Frontal cortex (tissue), 4 donors: Measurements from ENCODE around the gene FAM219A. TPM values are rescaled to one million over a fixed set of nuclear protein-coding genes. Genes with fewer than 3 reads are reported as not detected.
"Not testable (repeated sequence)": the region's sequence is repeated elsewhere in the genome, so short reads cannot be mapped to it uniquely, and the experiment has no call there.

ENCODE experiments used
- DNase-seq, 2 donors: peaks; one replicate each; pipeline ENCODE4 v3.0.0; 2012; ENCODE audit warnings: low spot score in 2 of 2
- FAIRE-seq: peaks from 2 replicates; lab custom pipeline; 2012; peaks lifted over from hg19 to GRCh38; lab: Jason Lieb, UNC
- total RNA-seq: library from RNA; depleted of rRNA; stranded (reverse); fragments of >200 nt; gene quantifications from one replicate; pipeline ENCODE4 v1.2.3, GENCODE V29; 2014
- donor health status: control.
- donor health status: control.
- donor health status: control.

The FAM219A gene
- total RNA-seq, 1 donor from 2014 or later: 22.4 TPM

DNA sequence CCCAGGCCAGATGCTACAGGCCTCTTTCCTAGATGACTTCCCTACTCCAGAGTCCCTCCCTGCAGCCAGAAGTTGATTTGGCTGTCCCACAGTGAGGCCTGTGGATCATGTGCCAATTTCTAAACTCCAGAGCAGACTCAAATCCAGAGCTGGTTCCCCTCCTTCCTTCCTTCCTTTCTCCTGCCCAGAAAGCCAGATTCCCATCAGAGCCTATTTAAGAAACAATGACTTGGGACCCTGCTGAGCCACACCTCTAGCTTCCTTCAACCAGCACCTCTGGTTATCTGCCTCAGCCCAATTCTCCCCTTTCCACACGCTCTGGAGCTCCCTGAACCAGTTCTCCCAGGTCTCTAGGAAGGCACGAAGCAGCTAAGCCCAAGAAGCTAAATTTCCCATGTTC, 7.2 kb downstream of the FAM219A start:
- DNase-seq (no peak), FAIRE-seq (no peak)

DNA sequence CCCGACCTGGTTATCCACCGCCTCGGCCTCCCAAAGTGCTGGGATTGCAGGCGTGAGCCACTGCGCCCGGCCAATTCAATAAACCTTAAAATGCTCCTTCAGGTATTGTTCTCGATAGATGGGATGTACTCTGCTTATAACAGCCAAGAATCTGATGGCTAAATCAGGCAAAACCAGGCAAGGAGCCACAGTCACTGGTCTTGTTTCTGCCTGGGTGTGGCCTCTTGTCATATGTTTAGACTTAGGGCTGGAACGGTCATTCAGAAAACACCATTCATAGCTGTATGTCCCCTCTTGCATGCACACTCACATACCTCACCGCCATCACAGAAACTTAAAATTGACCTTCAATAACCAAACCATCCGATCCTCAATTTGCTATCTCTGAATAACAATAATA, 7.7 kb downstream of the FAM219A start:
- FAIRE-seq: no peak
- no peak for DNase-seq

DNA sequence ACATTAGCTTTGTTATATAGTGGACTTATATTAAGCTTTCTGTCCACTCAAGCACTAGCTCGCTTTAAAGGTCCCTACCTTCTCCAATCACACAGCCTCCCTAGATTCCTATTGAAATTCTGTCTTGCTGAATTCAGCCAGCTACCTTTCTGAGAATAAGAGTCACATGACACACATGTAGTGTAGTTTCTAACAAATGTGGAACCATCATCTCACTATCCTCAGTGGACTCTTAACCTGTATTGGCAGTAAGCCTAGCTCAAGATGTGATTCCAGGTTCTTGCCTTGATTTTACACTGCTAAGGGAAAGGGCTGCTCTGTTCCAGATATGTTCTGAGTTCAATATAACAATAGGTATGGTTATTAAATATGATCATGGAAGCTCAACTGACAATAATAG, 11.4 kb downstream of the FAM219A start:
- FAIRE-seq (no peak), DNase-seq (no peak)

DNA sequence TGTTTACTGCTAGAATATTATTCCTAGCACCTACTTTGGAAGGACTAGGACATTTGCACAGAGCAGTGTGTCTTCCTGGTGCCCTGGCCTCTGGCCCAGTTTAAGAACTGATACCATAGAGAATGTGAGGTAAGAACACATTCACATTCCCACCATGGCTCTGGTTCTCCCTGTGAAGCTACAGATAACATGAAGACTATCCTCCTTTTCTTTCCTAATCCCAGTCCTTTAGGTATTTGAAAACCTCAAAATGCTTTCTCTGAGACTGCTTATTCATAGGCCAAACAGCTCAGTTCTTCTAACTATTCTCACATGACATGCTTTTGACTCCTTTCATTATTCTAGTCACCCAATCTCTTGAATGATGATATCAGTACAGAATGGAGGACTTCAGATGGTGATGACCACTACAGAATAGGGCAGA, 11.9 kb downstream of the FAM219A start:
- DNase-seq (no peak), FAIRE-seq (no peak)

DNA sequence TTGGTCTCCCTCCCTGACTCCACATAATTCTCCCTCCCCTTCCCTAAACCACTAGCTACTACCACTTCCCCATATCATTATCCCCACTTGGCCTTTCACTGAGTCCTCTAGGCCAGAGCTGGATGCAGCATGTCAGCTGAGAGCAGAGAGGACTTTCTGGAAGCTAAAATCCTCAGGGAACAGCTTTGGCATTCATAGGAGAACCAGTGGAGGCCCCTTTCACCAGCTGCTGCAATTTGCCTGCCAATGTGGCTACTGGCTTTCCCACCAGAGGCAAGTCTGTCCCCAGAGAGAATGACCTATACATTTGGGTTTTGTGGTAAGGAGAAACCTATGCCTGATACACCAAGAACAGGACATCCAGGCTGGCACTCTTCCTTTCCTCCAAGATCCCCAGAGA, 14.4 kb downstream of the FAM219A start:
- DNase-seq (no peak), FAIRE-seq (no peak)

DNA sequence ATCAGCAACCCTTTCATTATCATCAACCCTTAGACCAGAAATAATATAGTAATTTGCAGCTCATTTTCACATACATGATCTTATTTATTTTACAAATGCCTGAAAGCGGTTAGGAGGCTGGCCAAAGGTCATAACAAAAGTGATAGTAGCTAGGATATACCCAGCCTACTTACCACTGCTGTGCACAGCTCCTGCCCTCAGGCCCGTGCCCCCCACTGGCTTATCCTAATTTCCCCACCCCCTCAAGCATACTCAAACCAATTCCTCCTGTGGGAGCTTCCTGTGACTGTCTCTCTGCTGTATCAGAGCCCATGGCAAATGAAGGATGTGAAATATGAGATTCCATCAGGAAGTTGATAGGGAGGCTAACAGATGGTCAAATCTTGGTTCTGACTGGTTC, 14.8 kb downstream of the FAM219A start:
- FAIRE-seq: no peak
- no peak for DNase-seq

DNA sequence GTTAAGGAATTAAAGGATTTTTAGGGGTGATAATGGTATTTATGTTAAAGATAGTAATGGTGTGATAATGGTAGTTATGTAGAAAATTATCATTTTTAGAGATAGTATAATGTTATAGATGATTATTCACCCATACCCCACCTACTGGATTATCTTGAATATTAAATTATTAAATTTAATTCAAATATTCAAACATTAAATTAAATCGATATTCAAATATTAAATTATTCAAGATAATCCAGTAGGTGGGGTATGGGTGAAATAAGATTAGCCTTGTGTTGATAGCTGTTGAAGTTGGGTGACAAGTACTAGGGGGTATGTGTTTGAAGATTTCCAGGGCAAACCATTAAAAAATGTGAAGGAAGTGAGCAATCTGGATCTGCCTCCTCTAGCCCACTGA, 15.6 kb downstream of the FAM219A start:
- no peak for DNase-seq
- FAIRE-seq: no peak

DNA sequence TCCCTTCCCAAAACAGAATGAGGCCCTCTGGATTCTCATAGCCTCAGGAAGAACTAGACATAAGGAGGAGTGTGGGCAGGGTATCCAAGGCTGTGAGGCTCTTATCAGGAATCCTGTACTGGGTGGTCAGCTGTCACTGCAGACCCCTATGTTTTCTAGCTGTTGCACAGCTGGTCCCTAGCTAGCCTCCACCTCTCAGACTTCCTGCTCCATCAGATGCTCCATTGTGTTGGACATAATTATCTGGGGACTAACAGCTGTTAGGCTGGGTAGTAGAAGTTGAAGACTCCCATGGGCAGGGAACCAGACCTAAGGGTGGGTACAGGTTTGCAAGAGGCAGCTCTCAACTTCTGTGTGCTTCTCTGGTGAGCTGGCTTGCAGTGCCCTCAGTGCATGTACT, 18.4 kb downstream of the FAM219A start:
- FAIRE-seq: no peak
- no peak for DNase-seq

DNA sequence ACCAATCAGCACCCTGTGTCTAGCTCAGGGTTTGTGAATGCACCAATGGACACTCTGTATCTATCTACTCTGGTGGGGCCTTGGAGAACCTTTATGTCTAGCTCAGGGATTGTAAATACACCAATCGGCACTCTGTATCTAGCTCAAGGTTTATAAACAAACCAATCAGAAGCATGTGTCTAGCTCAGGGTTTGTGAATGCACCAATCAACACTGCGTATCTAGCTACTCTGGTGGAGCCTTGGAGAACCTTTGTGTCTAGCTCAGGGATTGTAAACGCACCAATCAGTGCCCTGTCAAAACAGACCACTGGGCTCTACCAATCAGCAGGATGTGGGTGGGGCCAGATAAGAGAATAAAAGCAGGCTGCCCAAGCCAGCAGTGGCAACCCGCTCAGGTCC, 19.9 kb downstream of the FAM219A start:
- DNase-seq, FAIRE-seq: not testable (repeated sequence)

DNA sequence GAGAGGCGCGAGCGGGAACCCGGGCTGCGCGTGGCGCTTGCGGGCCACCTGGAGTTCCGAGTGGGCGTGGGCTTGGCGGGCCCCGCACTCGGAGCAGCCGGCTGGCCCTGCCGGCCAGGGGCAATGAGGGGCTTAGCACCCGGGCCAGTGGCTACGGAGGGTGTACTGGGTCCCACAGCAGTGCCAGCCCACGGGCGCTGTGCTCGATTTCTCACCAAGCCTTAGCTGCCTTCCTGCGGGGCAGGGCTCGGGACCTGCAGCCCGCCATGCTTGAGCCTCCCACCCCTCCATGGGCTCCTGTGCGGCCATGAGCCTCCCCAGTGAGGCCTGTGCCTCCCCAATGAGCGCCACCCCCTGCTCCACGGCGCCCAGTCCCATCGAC, 20.5 kb downstream of the FAM219A start:
- not testable (repeated sequence) for DNase-seq, FAIRE-seq

DNA sequence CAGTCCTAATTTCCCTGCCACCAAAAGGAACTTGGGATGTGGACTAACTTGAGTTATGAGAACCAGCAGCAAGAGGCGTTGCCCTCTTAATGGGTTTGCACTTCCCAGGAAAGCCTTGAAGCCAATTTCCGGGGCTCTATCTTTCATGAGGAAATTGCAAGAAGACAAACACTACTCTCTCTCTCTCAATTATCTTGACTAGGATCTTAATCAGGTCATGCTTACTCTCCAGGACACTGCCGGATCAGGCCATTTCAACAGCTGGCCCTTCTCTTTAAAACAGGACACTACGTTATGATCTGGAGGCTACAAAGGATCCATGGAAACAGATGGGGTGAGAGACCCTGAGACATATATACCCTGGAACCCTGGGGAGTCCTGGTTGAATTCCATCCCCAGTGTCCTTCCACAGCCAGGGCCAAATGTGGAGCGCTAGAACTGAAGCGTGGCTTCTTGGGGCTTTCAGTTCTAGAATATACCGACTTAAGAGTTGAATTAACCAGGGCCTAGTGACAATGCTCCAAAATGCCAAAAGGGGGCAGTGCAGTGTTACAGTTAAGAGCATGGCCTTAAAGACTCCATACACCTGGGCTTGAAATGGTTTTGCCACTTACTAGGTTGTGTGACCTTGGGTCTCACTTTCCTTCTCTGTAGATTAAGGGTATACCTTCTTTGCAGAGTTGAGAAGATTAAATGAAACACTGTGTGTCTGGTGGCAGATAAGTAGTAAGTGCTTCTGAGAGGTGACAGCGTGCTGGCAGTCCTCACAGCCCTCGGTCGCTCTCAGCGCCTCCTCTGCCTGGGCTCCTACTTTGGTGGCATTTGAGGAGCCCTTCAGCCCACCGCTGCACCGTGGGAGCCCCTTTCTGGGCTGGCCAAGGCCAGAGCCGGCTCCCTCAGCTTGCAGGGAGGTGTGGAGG, 21.1 kb downstream of the FAM219A start:
- FAIRE-seq (no peak), DNase-seq (peak; percentile 58 to 67)

DNA sequence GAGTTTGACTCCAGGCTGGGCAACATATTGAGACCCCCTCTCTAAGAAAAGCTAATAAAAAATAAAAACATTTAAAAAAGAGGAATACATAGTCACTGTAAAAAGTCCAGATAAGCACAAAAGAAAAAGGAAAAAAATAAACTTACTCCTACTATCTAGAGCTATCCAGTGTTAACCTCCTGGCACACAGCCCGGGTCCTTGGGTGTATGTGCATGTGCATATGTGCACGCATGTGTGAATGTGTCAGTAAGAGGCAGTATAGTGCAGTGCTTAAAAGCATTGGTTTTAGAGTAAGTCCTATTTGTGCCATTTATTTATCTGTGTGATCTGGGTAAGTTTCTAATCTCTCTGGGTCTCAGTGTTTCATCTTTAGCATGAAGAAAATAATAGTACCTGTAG, 26.7 kb downstream of the FAM219A start:
- DNase-seq (no peak), FAIRE-seq (no peak)

DNA sequence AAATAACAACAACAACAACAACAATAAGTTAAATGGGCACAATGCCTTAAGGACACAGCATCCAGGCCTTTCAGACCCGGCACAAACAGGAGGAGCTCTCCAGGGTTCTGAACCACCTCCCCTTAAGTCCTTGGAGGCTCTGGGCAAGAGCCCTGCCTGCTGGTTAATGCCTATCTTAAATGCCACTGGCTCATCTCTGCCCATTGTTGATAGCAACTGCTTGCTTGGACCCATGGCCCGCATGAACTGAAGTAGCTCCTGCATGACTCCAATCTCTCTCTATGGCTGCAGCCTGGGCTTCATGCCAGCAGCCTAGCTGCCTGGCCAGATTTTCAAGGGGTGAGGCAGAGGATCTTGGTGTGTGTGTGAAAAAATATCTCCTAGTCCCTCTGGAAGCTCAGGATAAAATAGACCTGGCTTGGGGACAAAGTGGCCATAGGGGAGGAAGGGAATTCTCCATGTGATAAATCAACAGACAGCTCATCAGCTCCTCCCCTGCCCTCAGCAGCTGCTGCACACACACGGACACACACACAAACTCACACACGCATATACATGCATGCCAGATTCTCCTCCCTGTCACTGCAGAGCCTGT, 27.4 kb downstream of the FAM219A start:
- no peak for FAIRE-seq
- DNase-seq: peak in 1 of 2 donors; percentile 47

DNA sequence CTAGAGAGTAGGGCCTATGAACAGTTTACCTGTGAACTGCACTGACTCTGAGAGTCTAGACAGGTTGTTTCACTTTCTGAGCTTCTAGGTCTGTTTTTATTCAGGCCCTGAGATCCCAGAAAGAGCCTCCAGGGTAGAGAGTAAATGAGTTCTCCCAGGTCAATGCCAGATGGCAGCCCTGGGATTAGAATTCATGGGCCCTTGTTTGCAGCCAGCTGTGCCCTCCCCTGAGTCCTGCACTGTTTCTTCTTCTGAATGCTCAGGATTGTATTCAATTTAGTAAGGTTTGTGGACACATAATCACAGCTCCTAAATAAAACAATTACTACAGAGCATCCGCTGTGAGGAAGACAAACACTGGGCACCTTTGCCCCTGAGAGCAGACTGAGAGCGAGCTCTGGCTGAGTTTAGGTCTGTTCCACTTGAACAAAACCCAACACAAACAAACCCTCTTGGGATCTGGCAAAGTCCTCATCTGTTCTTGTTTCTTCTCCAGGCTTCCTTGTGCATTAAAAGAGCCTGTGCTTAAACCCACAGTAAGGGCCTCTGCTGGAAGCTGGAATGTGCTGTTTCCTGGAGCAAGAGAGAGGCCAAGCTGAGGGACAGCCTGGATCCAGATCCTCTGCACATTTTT, 29.9 kb downstream of the FAM219A start:
- DNase-seq: no peak
- no peak for FAIRE-seq

DNA sequence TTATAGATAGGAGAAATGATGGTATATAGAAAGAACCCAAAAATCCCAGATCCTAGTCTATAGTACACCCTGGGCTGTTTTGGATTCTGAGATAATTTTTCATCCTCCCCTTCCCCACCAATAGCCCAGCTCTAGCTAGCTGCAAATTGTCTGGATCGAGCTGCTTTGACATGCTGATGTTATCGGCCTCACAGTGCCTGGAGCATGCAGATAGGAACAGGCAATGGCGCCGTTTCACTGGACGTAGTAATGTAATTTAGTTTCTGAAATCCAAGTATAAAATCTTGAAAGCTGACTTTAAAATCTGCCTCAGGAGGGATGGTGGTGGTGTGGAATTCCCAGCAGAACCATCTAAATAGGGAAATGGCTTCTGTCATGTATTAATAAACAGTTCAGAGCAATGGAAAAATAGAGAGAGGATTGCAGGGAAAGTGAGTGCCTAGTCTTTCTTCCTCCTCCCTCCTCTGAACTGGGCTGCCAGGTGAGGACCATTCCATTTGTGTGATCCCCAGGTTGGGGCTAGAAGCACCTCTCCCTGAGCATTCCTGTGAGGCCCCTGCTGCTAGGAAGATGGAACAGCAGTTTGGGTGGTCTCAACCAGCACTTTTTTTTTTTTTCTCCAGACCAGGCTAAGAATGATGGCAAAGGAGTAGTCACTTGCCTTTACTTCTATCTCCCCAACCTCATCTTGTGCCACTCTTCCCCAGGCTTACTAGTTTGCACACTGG, 31.9 kb downstream of the FAM219A start:
- FAIRE-seq (no peak), DNase-seq (no peak)

DNA sequence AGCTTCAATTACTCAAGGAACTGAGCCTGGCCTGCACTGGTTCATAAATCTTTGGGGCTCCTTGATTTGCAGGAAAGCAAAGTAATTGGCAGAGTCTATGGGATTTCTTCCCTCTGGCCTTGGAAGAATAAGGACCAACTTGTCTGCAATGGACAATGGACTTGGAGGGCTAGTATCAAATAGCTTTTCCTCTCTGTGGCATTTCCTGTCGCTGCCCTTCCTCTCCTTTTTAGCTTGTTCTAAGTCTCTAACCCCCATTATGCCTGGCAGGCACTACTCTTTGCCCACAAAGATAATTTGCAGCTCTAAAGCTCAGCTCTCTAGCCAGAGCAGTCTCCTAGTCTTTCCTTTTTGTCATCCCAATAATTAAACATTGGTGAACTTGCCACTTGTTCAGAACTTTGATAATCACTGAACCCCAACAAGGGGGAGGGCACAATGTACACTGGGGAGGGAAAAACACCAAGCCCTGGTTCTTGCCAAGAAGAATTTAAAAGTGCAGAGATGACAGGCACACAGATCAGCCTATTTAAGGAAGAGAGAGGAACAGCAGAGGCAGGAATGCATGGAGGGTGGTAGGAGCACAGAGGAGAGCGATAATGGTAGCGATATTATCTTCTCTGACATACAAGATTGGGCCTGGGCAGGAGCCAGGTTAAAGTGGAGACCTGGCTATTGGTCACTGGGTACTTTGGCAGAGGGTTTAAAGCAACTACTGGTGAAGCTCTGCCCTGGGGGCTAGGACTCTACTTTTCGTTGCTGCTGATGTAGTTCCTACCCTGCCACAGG, 38.5 kb downstream of the FAM219A start:
- FAIRE-seq: no peak

DNA sequence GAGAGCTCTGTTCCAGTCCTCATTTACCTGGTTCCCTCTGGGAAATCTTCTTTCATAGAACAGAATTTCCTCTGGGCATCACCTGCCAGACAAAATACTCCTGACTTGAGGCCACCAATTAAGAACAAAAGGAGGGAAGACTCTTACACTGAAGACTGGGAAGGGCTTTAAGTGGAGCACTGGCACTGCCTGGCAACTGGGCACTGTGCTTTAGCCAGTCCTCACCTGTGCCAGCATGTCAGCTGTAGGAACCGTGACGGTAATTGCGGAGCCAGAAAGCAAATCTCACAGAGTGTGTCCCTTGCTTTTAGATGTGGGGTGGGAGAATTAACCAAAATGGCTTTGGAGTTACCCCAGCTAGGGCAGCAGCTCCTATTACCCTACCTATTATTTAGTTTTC, 40.6 kb downstream of the FAM219A start:
- FAIRE-seq (no peak), DNase-seq (no peak)

More for the DNA sequence above, 38.5 kb downstream of the FAM219A start:
- DNase-seq: no peak

DNA sequence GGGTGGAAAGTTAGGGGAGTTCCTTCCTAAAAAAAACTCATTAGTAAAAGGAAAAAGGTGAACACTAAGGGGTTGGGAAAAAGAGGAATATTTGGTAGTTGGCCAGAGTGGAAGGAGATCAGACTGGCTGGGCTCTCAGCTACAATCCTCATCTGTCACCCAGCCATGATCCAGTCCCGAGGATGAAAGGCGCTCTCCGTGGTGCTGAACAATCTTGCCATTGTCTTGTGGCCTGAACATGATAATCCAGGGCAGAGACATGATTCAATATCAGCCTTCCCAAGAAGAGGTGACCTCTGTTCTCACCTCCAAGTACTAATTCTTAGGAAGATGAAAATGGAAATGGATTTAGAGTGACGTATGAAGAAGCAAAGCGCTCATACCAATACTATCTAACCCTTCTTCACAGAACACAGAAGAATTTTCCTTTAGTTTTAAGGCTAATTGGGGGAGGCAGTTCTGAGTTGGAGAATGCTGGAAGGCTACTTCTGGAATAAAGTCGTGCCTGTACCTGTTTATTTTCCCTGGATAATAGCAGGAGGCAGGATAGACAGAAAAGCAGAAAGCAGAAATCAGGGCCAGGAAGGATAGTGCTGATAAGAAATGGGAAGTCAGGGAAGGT, 45.0 kb downstream of the FAM219A start:
- FAIRE-seq (no peak), DNase-seq (peak in 1 of 2 donors; percentile 45)

DNA sequence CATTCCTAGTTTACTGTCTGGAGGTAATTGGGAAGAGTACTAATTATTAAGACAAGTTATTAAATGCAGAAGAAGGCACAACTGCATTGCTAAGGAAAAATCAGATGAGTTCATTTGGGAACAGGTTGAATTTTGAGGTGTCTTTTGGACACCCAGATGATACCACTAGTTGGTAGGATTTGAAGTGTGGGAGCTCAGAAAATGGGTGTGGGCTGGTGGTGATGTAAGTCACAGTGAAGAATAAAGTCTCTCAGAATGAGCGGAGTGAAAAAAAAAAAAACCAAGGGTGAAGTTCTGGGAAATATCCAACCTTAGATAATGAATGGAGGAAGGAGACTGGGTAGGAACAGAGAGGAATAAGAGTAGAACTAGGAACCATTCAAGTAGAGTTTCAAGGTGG, 46.0 kb downstream of the FAM219A start:
- no peak for FAIRE-seq

More for the DNA sequence above, 46.0 kb downstream of the FAM219A start:
- DNase-seq: no peak
